Measurements from ENCODE around the gene ATOH7.
"Not testable (repeated sequence)": the region's sequence is repeated elsewhere in the genome, so short reads cannot be mapped to it uniquely, and the experiment has no call there.

Gene ATOH7

GRCh38 chr10:68247931-68248330 is 16.0 kb upstream of the ATOH7 start:
- H3K27ac ChIP-seq: no peak overlapping the region
- no peak for TF ChIP-seq ZFX (IDR thresholded peaks at IDR 0.05)
- TF ChIP-seq, protein P1, sequence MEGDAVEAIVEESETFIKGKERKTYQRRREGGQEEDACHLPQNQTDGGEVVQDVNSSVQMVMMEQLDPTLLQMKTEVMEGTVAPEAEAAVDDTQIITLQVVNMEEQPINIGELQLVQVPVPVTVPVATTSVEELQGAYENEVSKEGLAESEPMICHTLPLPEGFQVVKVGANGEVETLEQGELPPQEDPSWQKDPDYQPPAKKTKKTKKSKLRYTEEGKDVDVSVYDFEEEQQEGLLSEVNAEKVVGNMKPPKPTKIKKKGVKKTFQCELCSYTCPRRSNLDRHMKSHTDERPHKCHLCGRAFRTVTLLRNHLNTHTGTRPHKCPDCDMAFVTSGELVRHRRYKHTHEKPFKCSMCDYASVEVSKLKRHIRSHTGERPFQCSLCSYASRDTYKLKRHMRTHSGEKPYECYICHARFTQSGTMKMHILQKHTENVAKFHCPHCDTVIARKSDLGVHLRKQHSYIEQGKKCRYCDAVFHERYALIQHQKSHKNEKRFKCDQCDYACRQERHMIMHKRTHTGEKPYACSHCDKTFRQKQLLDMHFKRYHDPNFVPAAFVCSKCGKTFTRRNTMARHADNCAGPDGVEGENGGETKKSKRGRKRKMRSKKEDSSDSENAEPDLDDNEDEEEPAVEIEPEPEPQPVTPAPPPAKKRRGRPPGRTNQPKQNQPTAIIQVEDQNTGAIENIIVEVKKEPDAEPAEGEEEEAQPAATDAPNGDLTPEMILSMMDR (conservative IDR thresholded peaks at IDR 0.05): no peak

- not testable (repeated sequence) for H3K27ac ChIP-seq
Measured at GRCh38 chr10:68246397-68246796, 14.5 kb upstream of the ATOH7 start.

DNA sequence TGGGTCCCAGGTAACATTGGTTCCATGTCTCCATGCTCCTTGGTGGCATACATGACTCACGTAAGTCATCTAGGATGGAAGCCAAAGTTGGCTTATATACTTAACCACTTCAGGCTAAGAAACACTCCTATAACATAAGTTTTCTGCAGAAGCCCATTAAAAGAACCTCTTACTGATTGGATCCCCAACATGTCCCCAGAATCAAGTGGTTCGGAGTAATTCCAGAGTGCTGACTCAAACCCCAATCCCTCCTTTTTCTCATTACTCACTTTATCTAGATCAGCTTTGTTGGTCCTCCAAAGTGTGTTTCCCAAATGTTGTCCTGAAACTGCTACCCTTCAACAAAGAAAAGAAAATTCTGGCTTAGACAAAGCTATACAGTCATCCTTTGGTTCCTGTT is 10.1 kb upstream of the ATOH7 start:
- TF ChIP-seq, protein P1 (conservative IDR thresholded peaks at IDR 0.05): no peak
- TF ChIP-seq ZFX (IDR thresholded peaks at IDR 0.05): no peak
- H3K27ac ChIP-seq: no peak overlapping the region

DNA sequence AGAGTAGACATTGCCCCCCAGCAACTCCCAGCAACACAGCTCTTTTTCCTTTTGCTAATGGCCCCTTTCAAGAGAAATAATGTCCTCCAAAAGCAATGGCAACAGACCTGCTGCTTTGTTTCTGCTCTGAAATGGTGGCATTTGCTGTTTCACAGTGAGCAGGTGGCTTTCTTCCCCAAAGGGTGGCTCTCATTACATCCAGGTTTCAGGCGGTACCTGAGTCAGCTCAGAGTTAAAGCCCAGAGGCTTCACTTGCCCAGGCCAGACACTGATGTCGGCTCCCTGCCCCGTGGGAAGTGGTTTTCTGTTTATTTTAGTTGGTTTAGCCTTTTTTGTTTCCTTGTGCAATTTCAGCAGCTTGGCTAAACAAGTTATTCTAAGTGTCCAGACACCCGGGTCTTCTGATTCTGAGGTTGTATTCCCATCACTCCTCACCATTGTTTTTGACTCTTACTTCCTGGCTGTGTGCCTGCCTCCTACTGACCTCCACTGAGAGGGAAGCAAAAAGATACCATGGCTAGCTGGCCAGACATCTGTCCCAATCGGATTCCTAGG is 7.8 kb upstream of the ATOH7 start:
- H3K27ac ChIP-seq: no peak overlapping the region
- TF ChIP-seq ZFX (IDR thresholded peaks at IDR 0.05): no peak
- TF ChIP-seq, protein P1 (conservative IDR thresholded peaks at IDR 0.05): no peak

GRCh38 chr10:68239069-68239468 is 7.2 kb upstream of the ATOH7 start:
- TF ChIP-seq, protein P1 (conservative IDR thresholded peaks at IDR 0.05): no peak
- TF ChIP-seq ZFX (IDR thresholded peaks at IDR 0.05): no peak
- H3K27ac ChIP-seq: no peak overlapping the region

DNA sequence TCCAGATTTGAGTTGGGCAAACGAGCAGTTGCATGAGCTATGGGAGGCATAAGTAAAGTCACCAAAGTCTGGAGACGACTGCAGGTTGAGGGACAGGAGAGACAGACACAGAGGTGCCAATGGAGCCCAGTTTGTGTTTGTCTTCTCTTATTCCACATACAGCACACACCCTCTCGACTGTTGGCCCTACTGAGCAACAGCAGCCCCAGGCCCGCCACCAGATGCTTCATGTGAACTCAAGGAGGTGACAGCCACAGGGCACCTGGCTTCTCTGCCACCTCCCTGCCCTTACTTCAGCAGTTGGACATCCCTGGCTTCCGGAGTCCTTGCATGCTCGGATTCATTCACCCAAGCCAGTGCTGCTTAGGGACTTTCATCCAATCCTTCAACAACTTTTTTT is 6.5 kb upstream of the ATOH7 start:
- TF ChIP-seq ZFX (IDR thresholded peaks at IDR 0.05): no peak
- TF ChIP-seq, protein P1 (conservative IDR thresholded peaks at IDR 0.05): no peak
- H3K27ac ChIP-seq: no peak overlapping the region

DNA sequence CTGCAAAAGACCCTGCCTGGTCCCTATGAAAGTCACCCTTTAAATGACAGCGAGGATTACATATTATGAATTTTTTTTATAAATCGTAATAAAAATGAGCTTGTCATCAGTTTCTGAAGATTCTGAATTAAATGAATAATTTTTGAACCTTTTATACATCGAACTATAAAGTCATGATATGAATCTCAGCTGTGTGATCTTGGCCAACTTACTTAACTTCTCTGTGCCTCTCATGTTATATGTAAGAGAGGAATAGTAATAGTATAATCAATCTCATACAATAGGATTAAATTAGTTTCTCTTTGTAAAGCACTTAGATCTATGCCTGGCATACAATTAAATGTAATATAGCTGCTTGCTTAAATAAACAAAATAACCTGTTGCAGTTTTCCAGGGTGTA is 5.3 kb upstream of the ATOH7 start:
- TF ChIP-seq ZFX (IDR thresholded peaks at IDR 0.05): no peak
- TF ChIP-seq, protein P1 (conservative IDR thresholded peaks at IDR 0.05): no peak

DNA sequence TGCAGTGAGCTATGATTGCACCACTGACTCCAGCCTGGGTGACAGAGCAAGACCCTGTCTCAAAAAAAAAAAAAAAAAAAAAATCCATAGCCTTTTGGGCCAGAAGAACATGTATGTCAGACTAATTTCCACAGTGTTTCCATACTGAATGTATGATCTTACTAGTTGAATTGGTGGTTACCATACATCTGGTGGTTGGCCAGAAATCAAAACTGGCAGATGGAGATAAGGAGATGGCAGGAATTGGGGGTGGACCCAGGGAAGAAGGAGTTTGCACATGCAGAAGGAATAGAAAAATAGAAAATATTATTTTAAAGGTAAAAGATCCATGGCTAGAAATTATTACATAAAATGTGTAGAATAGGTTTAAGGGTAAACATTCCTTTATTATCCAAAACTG is 3.7 kb upstream of the ATOH7 start:
- TF ChIP-seq, protein P1 (conservative IDR thresholded peaks at IDR 0.05): no peak
- TF ChIP-seq ZFX (IDR thresholded peaks at IDR 0.05): no peak
- H3K27ac ChIP-seq: no peak overlapping the region

More for the DNA sequence above, 5.3 kb upstream of the ATOH7 start:
- no peak overlapping the region for H3K27ac ChIP-seq

Data from C4-2B (cell line).